HFFc6 (cell line): ENCODE results near the gene INO80E. TPM values are rescaled to one million over a fixed set of nuclear protein-coding genes. Genes with fewer than 3 reads are reported as not detected.

Experiments
- DNase-seq: peaks from one replicate; pipeline ENCODE4 v3.0.0-alpha.2; 2018
- H3K27ac Mint-ChIP-seq: 2 replicates; pipeline ENCODE4 v1.8.0; 2020; ENCODE audit warnings: mild to moderate bottlenecking, mixed read lengths
- H3K27me3 Mint-ChIP-seq: 2 replicates; pipeline ENCODE4 v1.8.0; 2021; ENCODE audit warnings: mild to moderate bottlenecking, moderate library complexity, mixed read lengths; ENCODE audit not compliant: insufficient read depth
- H3K36me3 Mint-ChIP-seq: 2 replicates; pipeline ENCODE4 v1.8.0; 2021; ENCODE audit warnings: low read depth, mixed read lengths
- H3K4me1 Mint-ChIP-seq: 2 replicates; pipeline ENCODE4 v1.8.0; 2020; ENCODE audit warnings: low read depth, mixed read lengths
- H3K4me3 Mint-ChIP-seq: 2 replicates; pipeline ENCODE4 v1.8.0; 2020; ENCODE audit warnings: mild to moderate bottlenecking, moderate library complexity, mixed read lengths
- H3K9me3 Mint-ChIP-seq: 2 replicates; pipeline ENCODE4 v1.8.0; 2020; ENCODE audit warnings: mild to moderate bottlenecking, mixed read lengths
- CTCF ChIP-seq: fragments of 200-600 bp; sonication (generic); IDR thresholded peaks from 2 replicates; pipeline ENCODE4 v1.5.0; 2021; ENCODE audit warnings: antibody characterized with exemption, mild to moderate bottlenecking
- total RNA-seq, 6 experiments: library from RNA; stranded (reverse); fragmentation: NEBNext Ultra II Directional; extraction: Animal tissue kit (Norgen Biotek cat#: 25700); gene quantifications; 2 replicates in 1 of 6; 3 replicates in 5 of 6; pipeline ENCODE4 v1.2.3, GENCODE V29; 2021

INO80E gene
- total RNA-seq, 6 experiments from 2014 or later, result 61.0 to 77.4 (median 73.8) TPM

DNA sequence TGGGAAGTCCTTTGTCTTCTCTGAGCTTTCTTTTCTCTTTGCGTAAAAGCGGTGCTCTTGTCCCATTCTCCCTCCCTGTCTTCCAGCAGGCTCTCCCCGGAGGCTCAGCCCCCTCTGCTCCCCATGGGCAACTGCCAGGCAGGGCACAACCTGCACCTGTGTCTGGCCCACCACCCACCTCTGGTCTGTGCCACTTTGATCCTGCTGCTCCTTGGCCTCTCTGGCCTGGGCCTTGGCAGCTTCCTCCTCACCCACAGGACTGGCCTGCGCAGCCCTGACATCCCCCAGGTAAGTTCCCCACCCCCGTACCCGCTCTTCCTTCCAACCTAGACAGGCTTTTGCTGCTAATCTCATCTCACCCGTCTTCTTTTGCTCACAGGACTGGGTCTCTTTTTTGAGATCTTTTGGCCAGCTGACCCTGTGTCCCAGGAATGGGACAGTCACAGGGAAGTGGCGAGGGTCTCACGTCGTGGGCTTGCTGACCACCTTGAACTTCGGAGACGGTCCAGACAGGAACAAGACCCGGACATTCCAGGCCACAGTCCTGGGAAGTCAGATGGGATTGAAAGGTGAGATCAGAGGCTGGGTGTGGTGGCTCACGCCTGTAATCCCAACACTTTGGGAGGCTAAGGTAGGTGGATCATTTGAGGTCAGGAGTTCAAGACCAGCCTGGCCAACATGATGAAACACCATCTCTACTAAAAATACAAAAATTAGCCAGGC is 32.9 kb upstream of the INO80E start:
- no peaks in the 10 kb centered on the region for H3K9me3 Mint-ChIP-seq

GRCh38 chr16:29968205-29968604 is 27.8 kb upstream of the INO80E start:
- Mint-ChIP-seq H3K4me1 (peaks cover 6% of the 10 kb centered on the region), H3K27ac (no peak overlapping the region), H3K4me3 (no peak overlapping the region), H3K27me3 (no peaks in the 10 kb centered on the region), H3K36me3 (peaks cover 24% of the 10 kb centered on the region), H3K9me3 (peaks cover 2% of the 10 kb centered on the region; the same call in 1 of the 2 replicates)
- no peak for DNase-seq
- TF ChIP-seq CTCF, result no peak

More for the DNA sequence above, 32.9 kb upstream of the INO80E start:
- DNase-seq, result no peak
- H3K36me3 Mint-ChIP-seq, result no peaks in the 10 kb centered on the region
- H3K4me1 Mint-ChIP-seq, result peaks cover 19% of the 10 kb centered on the region
- H3K27me3 Mint-ChIP-seq, result no peaks in the 10 kb centered on the region; the same call in 1 of the 2 replicates
- no peak for TF ChIP-seq CTCF
- peak overlapping the region; percentile 96 for H3K4me3 Mint-ChIP-seq
- peak overlapping the region; percentile 93 for H3K27ac Mint-ChIP-seq

GRCh38 chr16:29971304-29971703 is 24.7 kb upstream of the INO80E start:
- Mint-ChIP-seq H3K4me3 (no peak overlapping the region), H3K27me3 (0 out of 2 replicates have a peak, but pooled peaks cover 4% of the 10 kb centered on the region), H3K36me3 (peaks cover 34% of the 10 kb centered on the region), H3K4me1 (peaks cover 24% of the 10 kb centered on the region), H3K9me3 (peaks cover 6% of the 10 kb centered on the region; the same call in 1 of the 2 replicates), H3K27ac (no peak overlapping the region)
- no peak for TF ChIP-seq CTCF
- DNase-seq, result no peak

DNA sequence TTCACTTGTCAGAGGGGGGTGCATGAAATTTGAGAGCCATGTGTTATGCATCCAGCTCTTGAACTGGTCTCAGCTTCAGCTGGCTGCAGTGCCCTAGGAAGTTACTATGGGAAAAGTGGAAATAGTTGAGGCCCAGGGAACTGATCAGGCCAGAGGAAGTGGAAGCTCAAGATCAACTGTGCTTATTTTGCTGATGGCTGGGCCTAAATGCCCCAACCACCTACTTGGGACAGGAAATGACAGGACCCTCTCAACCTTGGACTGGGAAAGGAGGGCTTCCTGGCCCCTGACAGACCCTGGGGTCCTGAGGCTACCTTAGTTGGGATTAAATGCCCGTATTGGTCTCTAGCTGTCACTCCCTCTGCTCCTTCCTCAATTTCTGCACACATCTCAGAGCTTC is 23.5 kb upstream of the INO80E start:
- Mint-ChIP-seq H3K9me3 (peaks cover 6% of the 10 kb centered on the region; the same call in 1 of the 2 replicates), H3K4me3 (no peak overlapping the region), H3K27me3 (peaks cover 8% of the 10 kb centered on the region; the same call in 1 of the 2 replicates), H3K36me3 (peaks cover 34% of the 10 kb centered on the region), H3K27ac (no peak overlapping the region), H3K4me1 (peaks cover 34% of the 10 kb centered on the region)
- DNase-seq, result no peak
- TF ChIP-seq CTCF, result no peak

- no peak for DNase-seq
- peak overlapping the region; percentile 93; the same call in 1 of the 2 replicates for H3K4me3 Mint-ChIP-seq
- peaks cover 8% of the 10 kb centered on the region; the same call in 1 of the 2 replicates for H3K27me3 Mint-ChIP-seq
- TF ChIP-seq CTCF, result no peak
- peaks cover 34% of the 10 kb centered on the region for H3K4me1 Mint-ChIP-seq
- peak overlapping the region; percentile 73 for H3K27ac Mint-ChIP-seq
- peaks cover 34% of the 10 kb centered on the region for H3K36me3 Mint-ChIP-seq
- H3K9me3 Mint-ChIP-seq, result peaks cover 6% of the 10 kb centered on the region; the same call in 1 of the 2 replicates
Observed at GRCh38 chr16:29972992-29973383, 23.1 kb upstream of the INO80E start.
